ENCODE data around the gene HSF2BP.
A peak's percentile ranks its signal among the peaks of the same experiment; 100 is the strongest.

Gene HSF2BP

GRCh38 chr21:43667191-43667904 is 8.1 kb upstream of the HSF2BP start:
- DNase-seq (ENCODE audit: low read depth), result peak; percentile 83
- TF ChIP-seq POLR2A (IDR thresholded peaks at IDR 0.05; ENCODE audit: extremely low read depth, insufficient read length), result no peak
- TF ChIP-seq MYC (IDR thresholded peaks at IDR 0.05; ENCODE audit: low read depth, low read length), result no peak
- no peak for TF ChIP-seq CTCF (IDR thresholded peaks at IDR 0.05; ENCODE audit: low read depth, low read length)
- TF ChIP-seq MAX (IDR thresholded peaks at IDR 0.05; ENCODE audit: low read depth, low read length), result no peak
- H3K4me3 ChIP-seq (ENCODE audit: low read depth, low read length), result no peak overlapping the region

- no peak for TF ChIP-seq MAX (IDR thresholded peaks at IDR 0.05; ENCODE audit: low read depth, low read length)
- no peak for TF ChIP-seq POLR2A (IDR thresholded peaks at IDR 0.05; ENCODE audit: extremely low read depth, insufficient read length)
- TF ChIP-seq CTCF (IDR thresholded peaks at IDR 0.05; ENCODE audit: low read depth, low read length), result no peak
- no peak for TF ChIP-seq MYC (IDR thresholded peaks at IDR 0.05; ENCODE audit: low read depth, low read length)
- H3K4me3 ChIP-seq (ENCODE audit: low read depth, low read length), result no peak overlapping the region
- no peak for DNase-seq (ENCODE audit: low read depth)
Measured at GRCh38 chr21:43665879-43666278, 6.6 kb upstream of the HSF2BP start.

DNA sequence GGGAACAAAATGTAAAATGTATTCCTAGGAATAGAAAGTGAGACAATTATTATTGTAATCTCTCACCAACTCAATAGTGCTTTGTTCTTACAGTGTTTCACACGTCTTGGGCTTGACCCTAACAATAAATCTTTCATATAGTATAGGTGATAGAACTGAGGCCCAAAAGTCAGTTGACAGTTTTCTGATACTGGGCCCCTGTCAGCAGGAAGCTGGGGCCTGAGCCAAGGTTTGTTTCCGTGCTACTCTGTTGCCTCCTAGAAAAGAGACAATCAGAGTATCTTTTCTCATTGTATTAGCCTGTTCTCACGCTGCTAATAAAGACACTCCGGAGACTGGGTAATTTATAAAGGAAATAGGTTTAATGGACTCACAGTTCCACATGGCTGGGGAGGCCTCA is 5.1 kb upstream of the HSF2BP start:
- no peak overlapping the region for H3K4me3 ChIP-seq (ENCODE audit: low read depth, low read length)
- DNase-seq (ENCODE audit: low read depth), result no peak
- TF ChIP-seq CTCF (IDR thresholded peaks at IDR 0.05; ENCODE audit: low read depth, low read length), result no peak
- no peak for TF ChIP-seq POLR2A (IDR thresholded peaks at IDR 0.05; ENCODE audit: extremely low read depth, insufficient read length)
- no peak for TF ChIP-seq MYC (IDR thresholded peaks at IDR 0.05; ENCODE audit: low read depth, low read length)
- no peak for TF ChIP-seq MAX (IDR thresholded peaks at IDR 0.05; ENCODE audit: low read depth, low read length)

GRCh38 chr21:43663033-43663432 is 3.7 kb upstream of the HSF2BP start:
- DNase-seq (ENCODE audit: low read depth), result no peak
- no peak overlapping the region for H3K4me3 ChIP-seq (ENCODE audit: low read depth, low read length)
- TF ChIP-seq MYC (IDR thresholded peaks at IDR 0.05; ENCODE audit: low read depth, low read length) (no peak), MAX (IDR thresholded peaks at IDR 0.05; ENCODE audit: low read depth, low read length) (no peak), POLR2A (IDR thresholded peaks at IDR 0.05; ENCODE audit: extremely low read depth, insufficient read length) (no peak)

DNA sequence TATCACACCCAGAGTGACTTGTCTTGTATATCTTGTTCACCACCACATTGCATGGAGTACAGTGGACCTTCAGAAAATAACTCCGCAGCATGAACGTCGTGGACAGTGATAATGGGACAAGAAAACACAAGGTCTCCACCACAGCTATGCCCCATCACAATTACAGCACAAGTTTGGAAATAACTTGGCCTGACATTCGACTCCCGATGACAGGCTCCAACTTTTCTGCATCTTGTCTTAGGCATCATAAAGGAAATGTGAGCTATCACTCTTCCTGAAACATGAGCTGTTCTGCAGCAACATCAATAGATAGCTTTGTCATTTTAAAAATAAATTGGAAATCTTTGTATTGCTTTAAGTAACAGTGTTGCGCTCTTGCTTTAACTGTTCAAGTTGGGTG is 3.0 kb upstream of the HSF2BP start:
- no peak for DNase-seq (ENCODE audit: low read depth)
- no peak overlapping the region for H3K4me3 ChIP-seq (ENCODE audit: low read depth, low read length)
- TF ChIP-seq POLR2A (IDR thresholded peaks at IDR 0.05; ENCODE audit: extremely low read depth, insufficient read length) (no peak), CTCF (IDR thresholded peaks at IDR 0.05; ENCODE audit: low read depth, low read length) (no peak), MYC (IDR thresholded peaks at IDR 0.05; ENCODE audit: low read depth, low read length) (no peak)

- TF ChIP-seq MYC (IDR thresholded peaks at IDR 0.05; ENCODE audit: low read depth, low read length) (no peak), POLR2A (IDR thresholded peaks at IDR 0.05; ENCODE audit: extremely low read depth, insufficient read length) (no peak), MAX (IDR thresholded peaks at IDR 0.05; ENCODE audit: low read depth, low read length) (no peak), CTCF (IDR thresholded peaks at IDR 0.05; ENCODE audit: low read depth, low read length) (no peak)
- no peak for DNase-seq (ENCODE audit: low read depth)
- no peak overlapping the region for H3K4me3 ChIP-seq (ENCODE audit: low read depth, low read length)
Measured at GRCh38 chr21:43658769-43659135, 536 bp downstream of the HSF2BP start.

Measured in NB4 (cell line).